Measurements from ENCODE around the gene RAB30. TPM values are rescaled to one million over a fixed set of nuclear protein-coding genes. Genes with fewer than 3 reads are reported as not detected.

The RAB30 gene
- total RNA-seq, 4 donors from 2014 or later: 12.4 to 113 (median 48.4) TPM

GRCh38 chr11:82929121-82929520, 142.6 kb downstream of the RAB30 start:
- intact Hi-C loops (cut with DNase I; ENCODE audit: low total_unique reads): no loop called here
- Histone ChIP-seq H3K4me3 (no peak overlapping the region), H3K36me3 (no peaks in the 10 kb centered on the region), H3K27me3 (no peaks in the 10 kb centered on the region), H3K9me3 (no peaks in the 10 kb centered on the region), H3K4me1 (no peaks in the 10 kb centered on the region), H3K27ac (no peak overlapping the region)
- no peak for DNase-seq
- TF ChIP-seq POLR2A (IDR thresholded peaks at IDR 0.05) (no peak), CTCF (IDR thresholded peaks at IDR 0.05) (no peak)

GRCh38 chr11:82927264-82927880, 144.3 kb downstream of the RAB30 start:
- no peak for TF ChIP-seq POLR2A (IDR thresholded peaks at IDR 0.05)
- peak; percentile 64 to 79 (median 75) for TF ChIP-seq CTCF (IDR thresholded peaks at IDR 0.05)
- Histone ChIP-seq H3K4me1 (no peaks in the 10 kb centered on the region), H3K27ac (no peak overlapping the region), H3K4me3 (no peak overlapping the region), H3K36me3 (no peaks in the 10 kb centered on the region), H3K27me3 (no peaks in the 10 kb centered on the region), H3K9me3 (no peaks in the 10 kb centered on the region)
- intact Hi-C loops (cut with DNase I; ENCODE audit: low total_unique reads): no loop called here
- DNase-seq: peak in 1 of 2 donors; percentile 30

GRCh38 chr11:82924522-82925224, 147.0 kb downstream of the RAB30 start:
- no peak overlapping the region for H3K4me3 ChIP-seq
- intact Hi-C loops (cut with DNase I; ENCODE audit: low total_unique reads): no loop called here
- no peak for DNase-seq
- TF ChIP-seq CTCF (IDR thresholded peaks at IDR 0.05): no peak
- TF ChIP-seq POLR2A (IDR thresholded peaks at IDR 0.05): no peak
- H3K27ac ChIP-seq: no peak overlapping the region
- H3K4me1 ChIP-seq: no peaks in the 10 kb centered on the region
- H3K36me3 ChIP-seq: no peaks in the 10 kb centered on the region
- no peaks in the 10 kb centered on the region for H3K27me3 ChIP-seq
- no peaks in the 10 kb centered on the region for H3K9me3 ChIP-seq

Small RNA genes lying within 50 kb of the gene (small RNA-seq; reads per million reads assigned to genes)
- gene SNORA70E: not detected

Other genes with a start within 250 kb of the RAB30 start
- gene PRCP, start 171.5 kb downstream of the RAB30 start, total RNA-seq: 100 to 1,000 TPM in 1 of 4 donors, 10 to 100 TPM in 3; 59.9 to 206 (median 92.3) TPM
- 1 to 10 TPM in 2 of 4 donors, under 1 TPM in 1, not detected in 1; 0.59 to 6.2 (median 2.2) TPM for gene DDIAS, start 170.2 kb downstream of the RAB30 start, total RNA-seq
- gene PCF11, start 85.2 kb upstream of the RAB30 start, total RNA-seq: 100 to 1,000 TPM in 3 of 4 donors, 10 to 100 TPM in 1; 80.7 to 191 (median 122) TPM
- 10 to 100 TPM in 2 of 4 donors, 1 to 10 TPM in 2; 3.3 to 21.7 (median 9.0) TPM for gene ANKRD42, start 121.8 kb upstream of the RAB30 start, total RNA-seq
- 10 to 100 TPM in 3 of 4 donors, 1 to 10 TPM in 1; 7.4 to 87.1 (median 47.7) TPM for gene CCDC90B, start 214.5 kb upstream of the RAB30 start, total RNA-seq